Pancreas (tissue), 10 donors: Measurements from ENCODE around the gene RELT. TPM values are rescaled to one million over a fixed set of nuclear protein-coding genes. Genes with fewer than 3 reads are reported as not detected.
"Not testable (repeated sequence)": the region's sequence is repeated elsewhere in the genome, so short reads cannot be mapped to it uniquely, and the experiment has no call there.

ENCODE experiments used
- ATAC-seq, 4 donors: fragments of 200-7000 bp; cut with Tn5 transposase; one replicate each; pipeline versions ENCODE4 v1.8.0 to v1.9.1; 2020; ENCODE audit warnings: mild to moderate bottlenecking in 4 of 4, moderate library complexity in 4 of 4
- DNase-seq, 6 donors: peaks; one replicate each; pipeline ENCODE4 v3.0.0-alpha.2; 2020
- FAIRE-seq: peaks from 2 replicates; lab custom pipeline; 2012; peaks lifted over from hg19 to GRCh38; lab: Jason Lieb, UNC
- H3K27ac ChIP-seq, 4 donors: fragments of 200-600 bp; sonication (generic); 1 replicate in 3 of 4; 2 replicates in 1 of 4; pipeline versions ENCODE4 v1.5.0 to v1.8.0; 2020
- H3K27me3 ChIP-seq, 4 donors: fragments of 200-600 bp; one replicate each; pipeline ENCODE4 v1.8.0; 2021
- H3K36me3 ChIP-seq, 3 donors: fragments of 200-600 bp; sonication (generic) in 1 of 3; one replicate each; pipeline versions ENCODE4 v1.5.0 to v1.8.0; 2020 to 2021
- H3K4me1 ChIP-seq, 3 donors: fragments of 200-600 bp; one replicate each; pipeline ENCODE4 v1.8.0; 2021
- H3K4me3 ChIP-seq, 4 donors: fragments of 200-600 bp; sonication (generic) in 2 of 4; one replicate each; pipeline versions ENCODE4 v1.5.0 to v1.8.0; 2020 to 2021
- H3K9me3 ChIP-seq, 4 donors: fragments of 200-600 bp; one replicate each; pipeline ENCODE4 v1.8.0; 2021
- CTCF ChIP-seq, 4 donors: fragments of 200-600 bp; sonication (generic) in 3 of 4; IDR thresholded peaks; one replicate each; pipeline versions ENCODE4 v1.5.0 to v1.8.0; 2021; ENCODE audit warnings: antibody characterized with exemption in 4 of 4
- WGBS, 2 donors: extraction: QIAGEN DNeasy Blood & Tissue Kit; methylation state at CpG; one replicate each; pipeline ENCODE4 v1.1.7; 2013; 5-methylcytosine and 5-hydroxymethylcytosine counted together
- intact Hi-C, 3 donors: fragments of 100-400 bp; cut with DNase I; formaldehyde crosslinking; loops; one replicate each; pipeline versions ENCODE4 v1.11.1 to v1.14.2; 2022
- polyA plus RNA-seq, 2 donors: library from polyadenylated mRNA; stranded (reverse); fragments of 200-250 nt; gene quantifications; one replicate each; pipeline ENCODE4 v1.2.3, GENCODE V29; 2013
- total RNA-seq, 6 donors: library from RNA; stranded (reverse); fragmentation: NEBNext Ultra II Directional in 4 of 6; extraction: Animal tissue kit (Norgen Biotek cat#: 25700) in 4 of 6; gene quantifications; one replicate each; pipeline versions ENCODE4 v1.2.1 to v1.2.4, GENCODE V29; 2021 to 2023
- donor health status: healthy with polysubstance abuse.
- donor health status: DM: no; HTN: no; CAD: no; lungs with moderate emphysema.
- donor health status: DM: no; HTN: no; CAD: no.
- donor health status: control.
- donor health status: control.
- donor health status: Bipolar disorder and iron deficiency.
- donor health status: DM: yes; HTN: yes; CAD: no.
- donor health status: DM: no; HTN: no; CAD: no.
- donor health status: DM: no; HTN: no; CAD: no.
- donor health status: DM: yes; HTN: yes; CAD: no.

The RELT gene
- total and polyA plus RNA-seq, 8 donors, result 0.23 to 4.7 (median 0.75) TPM

- no peak for FAIRE-seq
Observed at GRCh38 chr11:73431396-73431795, 55.2 kb downstream of the RELT start.

GRCh38 chr11:73436859-73437258 lies 60.7 kb downstream of the RELT start:
- DNase-seq, H3K4me3 ChIP-seq, intact Hi-C loops, FAIRE-seq, H3K27ac ChIP-seq, H3K9me3 ChIP-seq, H3K27me3 ChIP-seq, ATAC-seq, H3K4me1 ChIP-seq, H3K36me3 ChIP-seq: not testable (repeated sequence)
- WGBS, 2 donors, result 93 to 98% methylated on average over 4 of the region's 4 CpGs

More at GRCh38 chr11:73431396-73431795, 55.2 kb downstream of the RELT start:
- intact Hi-C loops, result no loop called here
- Histone ChIP-seq H3K27ac (no peak overlapping the region), H3K27me3 (no peaks in the 10 kb centered on the region), H3K36me3 (no peaks in the 10 kb centered on the region), H3K4me3 (no peak overlapping the region), H3K4me1 (no peaks in the 10 kb centered on the region), H3K9me3 (no peaks in the 10 kb centered on the region)
- no peak for DNase-seq
- 78 to 83% methylated on average over 5 of the region's 5 CpGs for WGBS, 2 donors
- no peak for ATAC-seq
- no peak for TF ChIP-seq CTCF (IDR thresholded peaks at IDR 0.05)

GRCh38 chr11:73439002-73439843 lies 63.0 kb downstream of the RELT start:
- Histone ChIP-seq H3K4me1 (no peaks in the 10 kb centered on the region), H3K27me3 (no peaks in the 10 kb centered on the region), H3K36me3 (no peaks in the 10 kb centered on the region), H3K27ac (no peak overlapping the region), H3K9me3 (no peaks in the 10 kb centered on the region), H3K4me3 (no peak overlapping the region)
- intact Hi-C loops, result no loop called here
- WGBS, 2 donors, result 81 to 84% methylated on average over 5 of the region's 5 CpGs
- DNase-seq (no peak), FAIRE-seq (no peak), ATAC-seq (no peak)
- TF ChIP-seq CTCF (IDR thresholded peaks at IDR 0.05), result no peak

GRCh38 chr11:73445980-73446379 lies 69.8 kb downstream of the RELT start:
- no peak for FAIRE-seq
- ATAC-seq, result no peak

GRCh38 chr11:73446766-73447165 lies 70.6 kb downstream of the RELT start:
- no peaks in the 10 kb centered on the region for H3K4me1 ChIP-seq
- FAIRE-seq (no peak), ATAC-seq (no peak), DNase-seq (no peak)
- no peaks in the 10 kb centered on the region for H3K36me3 ChIP-seq
- H3K27ac ChIP-seq, result no peak overlapping the region
- H3K27me3 ChIP-seq, result no peaks in the 10 kb centered on the region
- intact Hi-C loops, result no loop called here
- TF ChIP-seq CTCF (IDR thresholded peaks at IDR 0.05), result no peak
- no peaks in the 10 kb centered on the region for H3K9me3 ChIP-seq
- WGBS, 2 donors, result 61 to 79% methylated on average over 2 of the region's 2 CpGs
- H3K4me3 ChIP-seq, result no peak overlapping the region

More at GRCh38 chr11:73445980-73446379, 69.8 kb downstream of the RELT start:
- Histone ChIP-seq H3K27me3 (no peaks in the 10 kb centered on the region), H3K9me3 (no peaks in the 10 kb centered on the region), H3K36me3 (no peaks in the 10 kb centered on the region), H3K4me3 (no peak overlapping the region), H3K4me1 (no peaks in the 10 kb centered on the region), H3K27ac (no peak overlapping the region)
- no peak for TF ChIP-seq CTCF (IDR thresholded peaks at IDR 0.05)
- DNase-seq, result no peak
- intact Hi-C loops, result no loop called here

Other genes with a start within 250 kb of the RELT start
- 10 to 100 TPM in 4 of 6 donors, 1 to 10 TPM in 2; 9.6 to 22.5 (median 11.4) TPM for gene FCHSD2, start 234.1 kb upstream of the RELT start, total RNA-seq
- gene FCHSD2, start 234.1 kb upstream of the RELT start, polyA plus RNA-seq, result 1 to 10 TPM; 5.5 to 6.1 TPM
- 1 to 10 TPM in 1 of 6 donors, under 1 TPM in 5; 0.24 to 2.0 (median 0.63) TPM for gene P2RY2, start 158.1 kb upstream of the RELT start, total RNA-seq
- gene P2RY2, start 158.1 kb upstream of the RELT start, polyA plus RNA-seq, result under 1 TPM; 0.38 to 0.56 TPM
- gene P2RY6, start 104.1 kb upstream of the RELT start, total RNA-seq, result 1 to 10 TPM in 2 of 6 donors, under 1 TPM in 3, not detected in 1; 0.24 to 4.1 (median 0.98) TPM
- under 1 TPM; 0.49 to 0.99 TPM for gene P2RY6, start 104.1 kb upstream of the RELT start, polyA plus RNA-seq
- gene ARHGEF17, start 68.1 kb upstream of the RELT start, total RNA-seq, result 10 to 100 TPM in 2 of 6 donors, 1 to 10 TPM in 4; 7.0 to 21.1 (median 9.8) TPM
- gene ARHGEF17, start 68.1 kb upstream of the RELT start, polyA plus RNA-seq, result 10 to 100 TPM; 21.8 to 24.0 TPM
- 10 to 100 TPM; 11.5 to 22.5 (median 14.5) TPM for gene FAM168A, start 221.7 kb downstream of the RELT start, total RNA-seq
- 1 to 10 TPM; 4.9 to 6.3 TPM for gene FAM168A, start 221.7 kb downstream of the RELT start, polyA plus RNA-seq